NCI-H2196 (cell line): ENCODE data around the gene TBCK.

Experiments used
- DNase-seq: peaks from one replicate; lab custom pipeline; 2025; ENCODE audit not compliant: unreplicated experiment; lab: John Stamatoyannopoulos, UW

The TBCK gene

DNA sequence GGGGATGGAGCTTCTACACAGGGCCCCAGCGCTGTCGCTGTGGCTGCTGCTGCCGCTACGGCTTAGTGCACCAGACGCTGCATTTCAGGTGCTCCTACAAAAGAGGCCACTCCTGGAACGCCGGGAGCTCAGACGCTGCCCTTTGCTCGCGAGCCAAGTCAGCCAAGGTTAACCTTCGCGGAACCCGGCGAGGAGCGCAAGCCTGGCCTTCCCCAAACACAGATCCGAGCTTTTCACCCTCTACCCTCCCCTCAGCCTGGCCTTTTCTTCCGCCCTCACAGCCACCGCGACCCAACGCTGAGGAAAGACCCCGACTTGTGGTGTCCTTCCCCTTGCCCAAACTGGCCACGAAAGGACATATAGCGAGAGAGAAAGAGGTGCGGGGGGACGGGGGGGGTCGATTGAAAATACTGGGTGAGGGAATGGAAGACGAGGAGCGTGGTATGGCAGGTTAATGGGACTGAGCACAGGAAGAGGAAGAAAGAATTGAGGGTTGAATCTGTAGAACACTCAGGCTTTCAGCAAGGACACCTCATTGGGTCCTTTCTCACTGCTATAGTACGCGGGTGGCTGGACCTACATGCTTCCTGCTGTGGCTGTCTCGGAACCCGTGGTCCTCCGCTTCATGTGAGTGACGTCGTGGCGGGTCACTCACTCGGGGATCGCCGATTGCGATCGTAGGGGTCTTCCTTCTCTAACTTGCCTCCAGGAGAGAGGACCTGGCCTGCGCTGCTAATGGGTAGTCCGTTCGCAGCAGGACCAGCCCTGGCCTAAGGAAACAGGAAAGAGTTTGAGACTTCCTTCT is at the start of gene TBCK, which contains the start of gene AIMP1:
Gene TBCK, minus strand, starts transcription at position 242 of the 805 bp plus-strand sequence. CDS start 7,249 bp downstream, outside the sequence.
Gene AIMP1, plus strand, starts transcription at position 583 of the 805 bp plus-strand sequence. CDS start 8,460 bp downstream, outside the sequence.
- DNase-seq = peak; percentile 71

- no peak for DNase-seq
Measured at GRCh38 chr4:106365613-106366012, 49.6 kb upstream of the TBCK start.

DNA sequence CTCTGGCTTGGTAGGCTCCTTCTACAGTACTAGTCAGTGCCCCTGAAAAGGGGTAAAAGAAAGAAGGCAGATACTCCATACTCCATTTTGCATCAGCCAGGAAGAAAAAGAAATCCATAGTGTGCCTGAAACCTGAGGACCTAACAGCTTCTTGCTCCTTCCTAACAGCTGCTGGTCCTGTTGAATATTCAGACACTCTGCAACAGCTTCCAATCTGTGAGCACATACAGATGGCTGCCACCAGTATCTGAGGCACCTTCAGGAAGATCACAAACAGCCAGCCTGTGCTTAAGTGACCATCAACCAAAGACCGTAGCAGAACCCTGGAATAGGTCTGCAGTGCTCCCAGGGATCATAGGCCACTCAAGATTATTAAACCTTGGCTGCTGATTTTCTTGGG is 48.3 kb upstream of the TBCK start:
- no peak for DNase-seq

GRCh38 chr4:106362086-106362825 is 46.2 kb upstream of the TBCK start:
- DNase-seq = no peak

GRCh38 chr4:106358899-106359298 is 42.9 kb upstream of the TBCK start:
- DNase-seq = no peak

GRCh38 chr4:106355193-106355592 is 39.2 kb upstream of the TBCK start:
- no peak for DNase-seq

- no peak for DNase-seq
Measured at GRCh38 chr4:106353786-106354185, 37.8 kb upstream of the TBCK start.

DNA sequence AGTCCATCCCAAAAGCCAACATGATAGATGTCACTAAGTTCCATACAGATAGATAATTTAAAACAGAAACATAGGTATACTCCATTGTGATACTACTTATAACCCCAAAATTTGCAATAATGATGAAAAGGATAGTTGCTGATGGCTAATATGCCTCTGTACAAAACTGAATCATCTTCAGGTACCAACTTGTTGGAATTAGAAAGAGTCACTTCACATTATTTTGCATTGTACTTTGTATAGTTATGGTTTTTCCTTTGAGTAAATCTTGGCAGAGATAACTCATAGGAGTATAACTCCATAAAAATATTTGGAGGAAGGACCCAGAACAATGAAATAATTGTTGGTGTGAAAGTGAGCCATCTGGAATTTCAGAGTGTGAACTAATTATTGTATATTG is 35.0 kb upstream of the TBCK start:
- DNase-seq = no peak

DNA sequence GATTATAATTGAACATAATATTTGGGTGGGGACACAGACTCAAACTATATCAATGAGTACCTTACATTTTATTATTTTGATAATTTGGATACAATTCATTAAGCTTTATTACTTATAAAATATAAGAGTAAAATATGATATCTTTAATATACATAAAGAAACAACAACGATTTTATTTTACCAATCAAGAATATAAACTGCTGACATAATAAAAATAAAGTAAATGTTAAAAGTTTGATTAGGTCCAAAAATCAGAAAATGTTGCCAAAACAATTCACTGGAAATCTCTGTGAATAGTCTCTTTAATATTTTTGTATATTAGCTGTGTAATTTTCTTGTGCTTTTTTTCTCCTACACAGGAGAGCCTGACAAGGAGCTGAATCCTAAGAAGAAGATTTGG is 31.2 kb upstream of the TBCK start:
- no peak for DNase-seq

DNA sequence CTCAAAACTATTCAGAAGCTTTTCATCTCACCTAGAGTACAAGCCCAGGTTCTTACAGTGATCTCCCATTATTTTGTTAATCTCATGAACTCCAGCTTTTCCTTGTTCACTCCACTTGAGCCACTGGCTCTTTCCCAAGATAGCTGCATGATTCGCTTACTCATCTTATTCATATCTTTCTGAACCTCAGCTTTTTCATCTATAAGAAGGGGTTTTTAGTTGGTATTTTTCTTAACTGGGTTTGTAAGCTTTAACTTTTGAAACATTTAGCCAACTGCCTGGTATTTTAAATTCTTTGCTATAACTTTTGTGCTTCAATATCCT is 28.6 kb upstream of the TBCK start:
- DNase-seq = no peak

GRCh38 chr4:106343865-106344646 is 28.0 kb upstream of the TBCK start:
- no peak for DNase-seq

GRCh38 chr4:106340774-106341173 is 24.8 kb upstream of the TBCK start:
- DNase-seq = no peak

- no peak for DNase-seq
Measured at GRCh38 chr4:106339431-106339830, 23.4 kb upstream of the TBCK start.

- no peak for DNase-seq
Measured at GRCh38 chr4:106338671-106339070, 22.7 kb upstream of the TBCK start.

GRCh38 chr4:106337916-106338315 is 21.9 kb upstream of the TBCK start:
- DNase-seq = no peak

DNA sequence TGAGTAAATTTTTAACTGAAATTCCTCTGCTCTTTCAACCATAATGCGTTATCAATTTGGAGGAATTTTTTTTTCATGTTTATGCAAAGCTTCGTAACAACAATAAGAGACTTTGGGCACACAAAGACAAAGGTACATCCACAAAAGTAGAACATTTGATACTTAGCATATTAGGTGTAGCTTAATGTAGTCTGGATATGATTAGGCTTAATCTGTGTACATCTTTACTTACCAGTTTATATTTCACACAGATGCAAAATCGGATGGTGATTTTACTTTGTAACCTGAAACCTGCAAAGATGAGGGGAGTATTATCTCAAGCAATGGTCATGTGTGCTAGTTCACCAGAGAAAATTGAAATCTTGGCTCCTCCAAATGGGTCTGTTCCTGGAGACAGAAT is 20.6 kb upstream of the TBCK start:
- no peak for DNase-seq

DNA sequence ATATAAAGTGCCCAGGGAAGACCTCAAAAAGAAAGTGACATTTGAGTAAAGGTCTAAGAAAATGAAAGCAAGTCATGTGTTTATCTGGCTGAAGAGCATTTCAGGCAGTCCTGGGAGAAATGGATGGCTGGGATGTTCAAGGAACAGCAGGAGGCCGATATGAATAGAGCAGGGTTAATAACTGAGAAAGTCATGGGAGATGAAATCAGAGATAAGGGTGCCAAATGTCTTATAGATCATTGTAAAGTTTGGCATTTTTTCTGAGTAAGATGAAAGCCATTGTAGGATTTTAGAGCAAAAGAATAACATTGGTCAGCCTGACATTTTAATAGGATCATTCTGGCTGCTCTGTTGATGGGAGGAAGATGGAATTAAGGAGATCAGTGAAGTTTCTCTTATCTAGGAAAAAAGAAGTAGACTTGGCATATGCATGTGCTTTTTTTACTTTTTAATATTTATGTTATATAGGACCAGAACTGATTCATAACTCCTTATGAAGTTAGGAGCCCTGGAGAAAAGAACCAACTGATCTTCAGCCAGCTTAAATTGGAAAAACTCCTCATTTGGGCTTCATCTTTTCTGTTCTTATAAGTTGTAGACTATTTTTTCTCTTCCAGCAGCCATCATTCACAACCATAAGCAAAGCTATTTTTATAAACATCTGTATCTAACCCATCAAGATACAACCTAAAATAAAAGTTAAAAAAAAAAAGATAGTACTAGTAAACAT is 18.9 kb upstream of the TBCK start:
- DNase-seq = no peak

DNA sequence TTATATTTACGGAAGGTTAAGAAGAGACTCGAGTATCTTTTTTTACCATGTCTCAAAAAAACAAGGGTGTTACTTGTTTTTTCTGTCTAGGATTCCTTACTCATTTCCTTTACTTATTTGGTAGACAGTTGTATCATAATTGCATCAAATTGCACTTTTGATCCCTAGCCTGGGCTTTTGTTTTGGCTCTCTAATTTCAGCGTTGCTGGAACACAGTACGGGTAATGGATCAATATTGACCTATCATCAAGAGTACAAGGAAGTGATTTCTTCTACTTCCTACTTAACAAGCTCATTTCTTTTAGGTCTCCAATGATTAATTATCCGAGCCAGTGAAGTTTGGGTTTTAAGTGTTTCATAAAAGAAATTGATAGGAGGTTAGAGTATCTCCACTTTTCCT is 17.2 kb upstream of the TBCK start:
- no peak for DNase-seq

DNA sequence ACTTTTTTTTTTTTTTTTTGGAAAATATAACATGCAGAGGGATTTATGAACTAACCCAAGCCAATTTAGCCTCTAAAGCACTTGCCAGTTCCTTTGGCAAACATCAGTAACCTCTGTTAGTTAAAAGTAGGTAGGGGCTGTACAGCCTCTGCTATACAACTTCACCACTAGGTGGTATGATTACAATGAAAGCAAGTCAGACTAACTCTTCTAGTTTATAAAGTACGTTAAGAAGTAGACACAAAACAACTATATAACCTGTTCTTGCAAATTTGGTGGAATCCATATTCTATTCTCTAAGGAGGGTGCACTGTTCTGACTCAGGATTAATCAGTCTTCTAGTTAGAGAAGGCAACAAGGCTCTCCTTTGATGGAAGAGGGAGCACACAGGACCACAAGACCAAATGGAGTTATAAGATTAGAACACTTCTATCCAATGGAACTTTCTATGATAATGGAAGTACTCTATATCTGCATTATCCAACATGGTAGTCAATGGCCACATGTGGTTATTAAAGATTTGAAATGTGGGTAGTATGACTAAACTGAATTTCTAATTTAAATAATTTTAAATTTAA is 13.1 kb upstream of the TBCK start:
- DNase-seq = peak; percentile 8

- no peak for DNase-seq
Measured at GRCh38 chr4:106325800-106326199, 9.8 kb upstream of the TBCK start.

- DNase-seq = no peak
Measured at GRCh38 chr4:106323119-106323518, 7.1 kb upstream of the TBCK start.
